Activated naive CD4-positive, alpha-beta T cell treated with anti-CD3 and anti-CD28 coated beads for 36 hours (primary cell): ENCODE data around the gene ARHGEF1. TPM values are rescaled to one million over a fixed set of nuclear protein-coding genes. Genes with fewer than 3 reads are reported as not detected.

ENCODE experiments used
- CTCF ChIA-PET: fragments of 350-600 bp; sonication (Branson Sonifier 250); formaldehyde crosslinking; loops from one replicate; lab custom pipeline; 2021; ENCODE audit warnings: antibody characterized with exemption; lab: Charles Lee
- DNase-seq: peaks from one replicate; pipeline ENCODE4 v3.0.0-alpha.2; 2020
- H3K27ac Mint-ChIP-seq: one replicate; pipeline ENCODE4 v1.8.0; 2021; ENCODE audit warnings: mild to moderate bottlenecking, mixed read lengths
- H3K27me3 Mint-ChIP-seq: one replicate; pipeline ENCODE4 v1.8.0; 2021; ENCODE audit warnings: low read depth, mixed read lengths
- H3K36me3 Mint-ChIP-seq: one replicate; pipeline ENCODE4 v1.8.0; 2021; ENCODE audit warnings: low read depth, mixed read lengths
- H3K4me1 Mint-ChIP-seq: one replicate; pipeline ENCODE4 v1.8.0; 2021; ENCODE audit warnings: low read depth, mixed read lengths
- H3K4me3 Mint-ChIP-seq: one replicate; pipeline ENCODE4 v1.8.0; 2021; ENCODE audit warnings: mild to moderate bottlenecking, moderate library complexity, mixed read lengths
- H3K9me3 Mint-ChIP-seq: one replicate; pipeline ENCODE4 v1.8.0; 2021; ENCODE audit warnings: mixed read lengths
- intact Hi-C: fragments of 100-400 bp; cut with micrococcal nuclease; formaldehyde crosslinking; loops from one replicate; pipeline ENCODE4 v1.15.1; 2023
- total RNA-seq, 2 experiments: library from RNA; stranded (reverse); gene quantifications; one replicate each; pipeline ENCODE4 v1.2.3, GENCODE V29; 2021

Gene ARHGEF1
- total RNA-seq, 2 experiments from 2014 or later, result 246 to 260 TPM

DNA sequence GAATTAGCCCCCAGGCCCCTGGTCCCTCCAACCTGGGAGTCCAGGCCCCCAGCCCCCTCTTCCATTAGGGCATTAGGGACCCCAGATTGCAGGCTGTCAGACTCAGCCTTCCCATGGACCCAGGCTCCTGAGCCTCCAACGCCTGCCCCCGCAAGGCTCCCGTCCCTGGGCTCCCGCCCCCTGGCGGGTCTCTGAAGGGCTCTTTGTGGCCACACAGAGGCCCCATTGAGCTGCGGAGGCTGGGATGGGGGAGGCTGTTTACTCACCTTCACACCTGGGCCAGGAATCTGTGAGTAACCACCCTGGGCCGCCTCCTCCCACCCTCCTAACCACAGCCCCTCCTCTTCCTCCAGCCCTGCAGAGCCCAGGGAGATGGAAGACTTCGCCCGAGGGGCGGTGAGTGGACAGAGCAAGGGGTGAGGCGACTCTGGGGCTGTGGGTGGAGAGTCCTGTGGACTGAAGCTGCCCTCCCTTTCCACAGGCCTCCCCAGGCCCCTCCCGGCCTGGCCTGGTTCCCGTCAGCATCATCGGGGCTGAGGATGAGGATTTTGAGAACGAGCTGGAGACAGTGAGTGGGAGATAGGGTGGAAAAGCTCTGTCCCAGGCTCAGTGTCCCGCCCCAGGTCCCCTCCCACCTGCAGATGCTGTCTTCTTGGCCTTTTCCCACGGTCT is 4.9 kb downstream of the ARHGEF1 start:
- H3K4me3 Mint-ChIP-seq, result peak overlapping the region; percentile 90
- CTCF ChIA-PET, result interaction anchor here (1.0 to 4.0 kb wide), 8 partner anchors 12 to 69 kb away, joined by 3 to 19 read pairs (median 7); partner anchors contain the start of genes ERFL and RPS19
- peaks cover 70% of the 10 kb centered on the region for H3K4me1 Mint-ChIP-seq
- no peaks in the 10 kb centered on the region for H3K27me3 Mint-ChIP-seq
- peaks cover 30% of the 10 kb centered on the region for H3K36me3 Mint-ChIP-seq
- peak; percentile 96 for DNase-seq
- intact Hi-C loops, result loop anchor here (1.0 to 10.0 kb wide), 10 partner anchors 13 to 533 kb away; partner anchors contain the start of genes DEDD2, GSK3A and TGFB1
- no peaks in the 10 kb centered on the region for H3K9me3 Mint-ChIP-seq
- H3K27ac Mint-ChIP-seq, result peak overlapping the region; percentile 91

DNA sequence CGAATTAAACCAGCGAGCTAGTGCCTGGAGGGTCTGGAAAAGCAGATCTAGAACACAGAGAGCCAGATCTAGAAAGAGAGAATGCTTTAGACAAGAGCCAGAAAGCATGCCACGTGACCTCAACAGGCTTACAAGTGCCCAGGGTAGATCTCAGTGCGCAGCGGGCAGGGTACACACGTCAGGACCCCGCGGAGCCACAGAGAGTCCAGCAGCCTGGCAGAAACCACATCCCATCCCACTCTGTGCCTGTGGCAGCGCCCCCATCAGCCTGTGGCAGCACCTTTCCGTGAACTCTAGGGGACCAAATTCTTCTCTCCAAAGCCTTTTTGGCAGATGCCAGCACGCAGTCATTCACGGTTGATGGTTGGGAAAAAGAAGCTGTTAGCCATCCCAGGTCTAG is 5.9 kb downstream of the ARHGEF1 start:
- intact Hi-C loops, result loop anchor here (10.0 kb wide), 4 partner anchors 326 to 534 kb away; partner anchors contain the start of genes DEDD2, GSK3A and TGFB1
- CTCF ChIA-PET, result interaction anchor here (1.0 to 4.0 kb wide), 7 partner anchors 11 to 63 kb away, joined by 3 to 19 read pairs (median 6); partner anchors contain the start of gene RPS19

GRCh38 chr19:41889896-41890295 is 6.9 kb downstream of the ARHGEF1 start:
- DNase-seq, result no peak
- Mint-ChIP-seq H3K9me3 (no peaks in the 10 kb centered on the region), H3K4me1 (peaks cover 80% of the 10 kb centered on the region), H3K27me3 (no peaks in the 10 kb centered on the region), H3K36me3 (peaks cover 33% of the 10 kb centered on the region), H3K4me3 (no peak overlapping the region), H3K27ac (peak overlapping the region; percentile 6)
- CTCF ChIA-PET, result interaction anchor here (0.6 to 4.0 kb wide), 7 partner anchors 12 to 69 kb away, joined by 3 to 19 read pairs (median 4); partner anchors contain the start of gene RPS19
- intact Hi-C loops, result loop anchor here (10.0 kb wide), 4 partner anchors 325 to 535 kb away; partner anchors contain the start of genes DEDD2, GSK3A and TGFB1

More for the DNA sequence above, 5.9 kb downstream of the ARHGEF1 start:
- peak overlapping the region; percentile 8 for H3K4me3 Mint-ChIP-seq
- peak overlapping the region; percentile 91 for H3K27ac Mint-ChIP-seq
- no peak for DNase-seq
- H3K36me3 Mint-ChIP-seq, result peaks cover 30% of the 10 kb centered on the region
- peaks cover 74% of the 10 kb centered on the region for H3K4me1 Mint-ChIP-seq
- no peaks in the 10 kb centered on the region for H3K9me3 Mint-ChIP-seq
- H3K27me3 Mint-ChIP-seq, result no peaks in the 10 kb centered on the region

GRCh38 chr19:41890936-41891335 is 8.0 kb downstream of the ARHGEF1 start:
- H3K27ac Mint-ChIP-seq, result peak overlapping the region; percentile 65
- H3K27me3 Mint-ChIP-seq, result no peaks in the 10 kb centered on the region
- H3K9me3 Mint-ChIP-seq, result no peaks in the 10 kb centered on the region
- H3K36me3 Mint-ChIP-seq, result peaks cover 34% of the 10 kb centered on the region
- CTCF ChIA-PET, result interaction anchor here (0.8 to 4.0 kb wide), 4 partner anchors 18 to 68 kb away, joined by 3 to 19 read pairs (median 7); no protein-coding TSS in a partner anchor
- DNase-seq, result no peak
- peaks cover 83% of the 10 kb centered on the region for H3K4me1 Mint-ChIP-seq
- intact Hi-C loops, result no loop called here
- no peak overlapping the region for H3K4me3 Mint-ChIP-seq

GRCh38 chr19:41892173-41892902 is 9.4 kb downstream of the ARHGEF1 start:
- CTCF ChIA-PET, result interaction anchor here (2.1 kb wide), 1 partner anchor 42 kb away, joined by 11 read pairs; no protein-coding TSS in a partner anchor
- Mint-ChIP-seq H3K4me1 (peaks cover 74% of the 10 kb centered on the region), H3K9me3 (no peaks in the 10 kb centered on the region), H3K27ac (peak overlapping the region; percentile 24), H3K27me3 (no peaks in the 10 kb centered on the region), H3K36me3 (peaks cover 33% of the 10 kb centered on the region), H3K4me3 (no peak overlapping the region)
- intact Hi-C loops, result no loop called here
- no peak for DNase-seq

- intact Hi-C loops, result no loop called here
- peaks cover 67% of the 10 kb centered on the region for H3K4me1 Mint-ChIP-seq
- H3K27ac Mint-ChIP-seq, result peak overlapping the region; percentile 61
- peak; percentile 43 for DNase-seq
- CTCF ChIA-PET, result no interaction called here
- peaks cover 29% of the 10 kb centered on the region for H3K36me3 Mint-ChIP-seq
- no peak overlapping the region for H3K4me3 Mint-ChIP-seq
- no peaks in the 10 kb centered on the region for H3K9me3 Mint-ChIP-seq
- H3K27me3 Mint-ChIP-seq, result no peaks in the 10 kb centered on the region
Measured at GRCh38 chr19:41893899-41894298, 10.9 kb downstream of the ARHGEF1 start.

GRCh38 chr19:41894350-41894749 is 11.4 kb downstream of the ARHGEF1 start:
- no peak overlapping the region for H3K4me3 Mint-ChIP-seq
- H3K9me3 Mint-ChIP-seq, result no peaks in the 10 kb centered on the region
- H3K4me1 Mint-ChIP-seq, result peaks cover 66% of the 10 kb centered on the region
- H3K36me3 Mint-ChIP-seq, result peaks cover 29% of the 10 kb centered on the region
- intact Hi-C loops, result no loop called here
- H3K27me3 Mint-ChIP-seq, result no peaks in the 10 kb centered on the region
- CTCF ChIA-PET, result no interaction called here
- H3K27ac Mint-ChIP-seq, result peak overlapping the region; percentile 61
- no peak for DNase-seq

DNA sequence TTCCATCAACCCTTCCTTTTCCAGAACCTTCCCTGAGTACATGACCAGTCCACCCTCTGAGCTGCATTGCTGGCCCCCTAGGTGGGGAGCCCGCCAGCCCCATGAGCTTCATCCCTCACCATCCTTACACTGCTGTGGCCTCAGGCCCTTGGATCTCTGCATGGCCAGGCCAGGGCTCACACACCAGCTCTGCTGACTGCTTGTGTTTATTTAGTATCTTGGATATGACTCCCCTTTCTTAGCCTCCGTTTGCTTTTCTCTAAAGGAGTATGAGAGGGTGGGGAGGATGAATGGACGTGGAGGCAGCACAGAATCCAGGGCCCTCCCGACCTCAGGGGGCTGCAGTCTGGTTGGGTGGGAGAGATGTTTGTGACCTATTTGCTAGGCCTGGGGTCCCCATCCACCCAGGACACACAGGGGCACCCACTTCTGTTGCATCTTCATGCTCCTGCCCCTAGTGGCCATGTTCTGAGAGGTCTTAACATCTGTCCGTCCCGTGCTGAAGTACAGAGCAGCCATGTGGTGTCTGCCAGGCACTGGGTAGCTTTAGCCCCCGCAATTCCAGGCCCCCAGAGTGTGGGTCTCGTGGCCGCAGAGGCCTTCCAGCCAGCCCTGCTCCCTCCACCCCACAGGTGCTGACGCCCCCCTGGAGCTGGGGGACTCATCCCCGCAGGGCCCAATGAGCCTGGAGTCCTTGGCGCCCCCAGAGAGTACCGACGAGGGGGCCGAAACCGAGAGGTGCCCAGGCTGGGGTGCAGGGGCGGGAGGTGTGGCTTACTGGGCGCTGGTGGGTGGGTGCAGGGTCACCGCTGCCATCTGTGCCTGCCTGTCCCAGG is 13.0 kb downstream of the ARHGEF1 start:
- Mint-ChIP-seq H3K4me1 (peaks cover 53% of the 10 kb centered on the region), H3K9me3 (no peaks in the 10 kb centered on the region), H3K4me3 (no peak overlapping the region), H3K36me3 (peaks cover 29% of the 10 kb centered on the region), H3K27me3 (no peaks in the 10 kb centered on the region), H3K27ac (peak overlapping the region; percentile 84)
- DNase-seq, result no peak
- CTCF ChIA-PET, result interaction anchor here (0.5 kb wide), 1 partner anchor 39 kb away, joined by 3 read pairs; no protein-coding TSS in a partner anchor
- intact Hi-C loops, result no loop called here

GRCh38 chr19:41896581-41896942 is 13.6 kb downstream of the ARHGEF1 start:
- peak overlapping the region; percentile 84 for H3K27ac Mint-ChIP-seq
- peaks cover 49% of the 10 kb centered on the region for H3K4me1 Mint-ChIP-seq
- H3K9me3 Mint-ChIP-seq, result no peaks in the 10 kb centered on the region
- CTCF ChIA-PET, result no interaction called here
- DNase-seq, result no peak
- H3K27me3 Mint-ChIP-seq, result no peaks in the 10 kb centered on the region
- peaks cover 31% of the 10 kb centered on the region for H3K36me3 Mint-ChIP-seq
- intact Hi-C loops, result no loop called here
- no peak overlapping the region for H3K4me3 Mint-ChIP-seq

GRCh38 chr19:41897181-41897580 is 14.2 kb downstream of the ARHGEF1 start:
- CTCF ChIA-PET, result no interaction called here
- DNase-seq, result no peak
- Mint-ChIP-seq H3K27ac (no peak overlapping the region), H3K9me3 (no peaks in the 10 kb centered on the region), H3K27me3 (no peaks in the 10 kb centered on the region), H3K36me3 (peaks cover 36% of the 10 kb centered on the region), H3K4me1 (peaks cover 44% of the 10 kb centered on the region), H3K4me3 (no peak overlapping the region)
- intact Hi-C loops, result no loop called here

- no peak for DNase-seq
- Mint-ChIP-seq H3K4me1 (peaks cover 42% of the 10 kb centered on the region), H3K27me3 (no peaks in the 10 kb centered on the region), H3K36me3 (peaks cover 38% of the 10 kb centered on the region), H3K4me3 (no peak overlapping the region), H3K27ac (peak overlapping the region; percentile 63), H3K9me3 (no peaks in the 10 kb centered on the region)
- CTCF ChIA-PET, result no interaction called here
- intact Hi-C loops, result no loop called here
Measured at GRCh38 chr19:41897820-41898219, 14.8 kb downstream of the ARHGEF1 start.
